Bladder microvascular endothelial cell (primary cell): Measurements from ENCODE around the gene ARMC10. TPM values are rescaled to one million over a fixed set of nuclear protein-coding genes. Genes with fewer than 3 reads are reported as not detected.

ENCODE experiments used
- total RNA-seq: library from RNA; depleted of rRNA; stranded (reverse); fragments of >200 nt; gene quantifications from 2 replicates; pipeline ENCODE4 v1.2.3, GENCODE V29; 2014

Gene ARMC10
- 16.8 and 28.6 TPM in 2 replicates for total RNA-seq

GRCh38 chr7:103074519-103075336, at the start of gene ARMC10, which contains the start of gene FBXL13:
Gene ARMC10 (plus strand): TSS chr7:103075140. CDS start chr7:103075273, 133 bp downstream.
Gene FBXL13 (minus strand): TSS chr7:103074796.

Other genes starting within 250 kb of the ARMC10 start
- gene LRRC17, start 162.1 kb upstream of the ARMC10 start, total RNA-seq, result 1.1 and 4.1 TPM in 2 replicates
- gene FBXL13, start 344 bp upstream of the ARMC10 start, total RNA-seq, result 0.32 and 0.76 TPM in 2 replicates
- 2.4 and 6.2 TPM in 2 replicates for gene NAPEPLD, start 74.0 kb downstream of the ARMC10 start, total RNA-seq
- 37.9 and 44.8 TPM in 2 replicates for gene PMPCB, start 222.3 kb downstream of the ARMC10 start, total RNA-seq